ENCODE measurements around the gene CENATAC.
A peak's percentile ranks its signal among the peaks of the same experiment; 100 is the strongest.
"Not testable (repeated sequence)": the region's sequence is repeated elsewhere in the genome, so short reads cannot be mapped to it uniquely, and the experiment has no call there.

Gene CENATAC

GRCh38 chr11:118996926-118997626 is 862 bp upstream of the CENATAC start:
- DNase-seq (ENCODE audit: low spot score) = peak; percentile 42

DNA sequence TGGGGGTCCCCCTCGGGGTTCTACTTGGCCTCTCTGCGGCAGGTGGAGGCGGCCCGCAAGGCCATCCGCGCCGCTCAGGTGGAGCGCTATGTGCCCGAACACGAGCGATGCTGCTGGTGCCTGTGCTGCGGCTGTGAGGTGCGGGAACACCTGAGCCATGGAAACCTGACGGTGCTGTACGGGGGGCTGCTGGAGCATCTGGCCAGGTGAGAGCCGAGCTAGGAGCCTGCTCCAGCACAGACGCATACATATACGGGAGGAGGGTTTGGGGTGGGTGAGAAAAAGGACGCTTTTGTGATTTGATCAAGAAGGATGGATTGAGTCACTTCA is 415 bp downstream of the CENATAC start:
- no peak for DNase-seq (ENCODE audit: low spot score)

DNA sequence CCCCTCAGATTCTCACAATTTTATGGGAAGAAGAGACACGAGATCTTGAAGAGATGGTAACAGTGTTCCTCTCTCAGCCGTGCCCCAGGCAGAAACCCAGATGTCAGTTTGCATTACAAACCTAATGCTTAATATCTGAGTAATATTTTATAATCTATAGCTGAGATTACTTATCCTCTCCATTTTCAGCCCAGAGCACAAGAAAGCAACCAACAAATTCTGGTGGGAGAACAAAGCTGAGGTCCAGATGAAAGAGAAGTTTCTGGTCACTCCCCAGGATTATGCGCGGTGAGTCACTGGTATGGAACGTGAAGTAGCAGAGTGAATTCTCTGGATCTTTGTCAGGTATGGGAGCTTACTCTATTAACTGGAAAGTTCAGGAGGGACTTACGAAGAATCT is 884 bp downstream of the CENATAC start:
- DNase-seq (ENCODE audit: low spot score) = no peak

DNA sequence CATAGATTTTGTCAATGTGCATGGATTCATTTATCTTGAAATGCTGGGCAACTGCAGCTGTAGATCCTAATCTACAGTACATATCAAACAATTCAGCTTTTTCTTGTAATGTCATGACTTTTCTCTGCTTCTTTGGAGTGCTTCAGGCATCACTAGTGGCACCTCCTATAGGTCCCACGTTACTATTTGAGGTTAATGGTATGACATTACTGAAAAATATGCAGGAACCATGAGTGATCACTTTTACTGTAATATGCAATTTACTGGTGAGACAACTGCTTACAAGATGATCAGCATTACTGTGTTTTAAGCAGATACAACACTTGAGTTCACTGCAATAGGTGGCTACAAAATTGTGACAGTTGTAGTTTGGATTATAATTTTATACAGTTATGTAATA is 3.0 kb downstream of the CENATAC start:
- DNase-seq (ENCODE audit: low spot score) = no peak

DNA sequence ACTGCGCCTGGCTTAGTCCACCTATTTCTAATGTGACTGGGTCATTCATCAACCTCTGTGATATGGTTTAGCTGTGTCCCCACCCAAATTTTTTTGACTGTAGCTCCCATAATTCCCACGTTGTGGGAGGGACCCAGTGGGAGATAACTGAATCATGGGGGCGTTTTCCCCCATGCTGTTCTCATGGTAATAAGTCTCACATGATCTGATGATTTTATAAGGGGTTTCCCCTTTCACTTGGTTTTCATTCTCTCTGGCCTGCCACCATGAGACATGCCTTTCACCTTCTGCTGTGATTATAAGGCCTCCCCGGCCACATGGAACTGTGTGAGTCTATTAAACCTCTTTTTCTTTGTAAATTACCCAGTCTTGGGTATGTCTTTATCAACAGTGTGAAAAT is 8.7 kb downstream of the CENATAC start:
- no peak for DNase-seq (ENCODE audit: low spot score)

GRCh38 chr11:119011476-119012053 is 13.6 kb downstream of the CENATAC start:
- DNase-seq (ENCODE audit: low spot score) = no peak

DNA sequence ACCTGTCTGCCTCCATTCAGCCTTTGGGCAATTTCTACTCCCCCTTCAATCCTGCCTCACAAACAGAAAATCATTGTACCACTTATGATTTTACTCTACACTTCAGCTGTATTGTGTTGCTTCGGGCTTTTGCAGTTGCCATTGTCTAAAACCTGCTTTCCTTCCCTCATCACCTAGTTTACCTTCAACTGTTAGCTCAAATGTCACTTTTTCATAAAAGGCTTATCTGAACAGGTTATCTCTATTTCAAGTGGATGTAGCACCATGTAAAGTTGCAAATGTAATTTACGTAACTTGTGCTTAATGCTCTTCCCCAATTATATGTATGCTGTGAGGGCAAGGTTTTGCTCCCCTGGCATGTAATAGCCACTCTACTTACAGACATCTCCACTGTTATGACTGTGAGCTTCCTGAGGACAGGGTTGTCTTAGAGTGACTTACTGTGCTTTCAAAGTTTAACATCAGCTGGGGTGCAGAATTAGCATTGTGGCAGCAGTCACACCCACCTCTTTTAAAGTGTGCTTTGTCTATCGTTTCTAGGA is 14.8 kb downstream of the CENATAC start:
- no peak for DNase-seq (ENCODE audit: low spot score)

GRCh38 chr11:119014209-119014924 is 16.4 kb downstream of the CENATAC start:
- DNase-seq (ENCODE audit: low spot score) = no peak

- peak; percentile 40 for DNase-seq (ENCODE audit: low spot score)
These were observed 17.2 kb downstream of the CENATAC start for GRCh38 chr11:119015054-119015611.

DNA sequence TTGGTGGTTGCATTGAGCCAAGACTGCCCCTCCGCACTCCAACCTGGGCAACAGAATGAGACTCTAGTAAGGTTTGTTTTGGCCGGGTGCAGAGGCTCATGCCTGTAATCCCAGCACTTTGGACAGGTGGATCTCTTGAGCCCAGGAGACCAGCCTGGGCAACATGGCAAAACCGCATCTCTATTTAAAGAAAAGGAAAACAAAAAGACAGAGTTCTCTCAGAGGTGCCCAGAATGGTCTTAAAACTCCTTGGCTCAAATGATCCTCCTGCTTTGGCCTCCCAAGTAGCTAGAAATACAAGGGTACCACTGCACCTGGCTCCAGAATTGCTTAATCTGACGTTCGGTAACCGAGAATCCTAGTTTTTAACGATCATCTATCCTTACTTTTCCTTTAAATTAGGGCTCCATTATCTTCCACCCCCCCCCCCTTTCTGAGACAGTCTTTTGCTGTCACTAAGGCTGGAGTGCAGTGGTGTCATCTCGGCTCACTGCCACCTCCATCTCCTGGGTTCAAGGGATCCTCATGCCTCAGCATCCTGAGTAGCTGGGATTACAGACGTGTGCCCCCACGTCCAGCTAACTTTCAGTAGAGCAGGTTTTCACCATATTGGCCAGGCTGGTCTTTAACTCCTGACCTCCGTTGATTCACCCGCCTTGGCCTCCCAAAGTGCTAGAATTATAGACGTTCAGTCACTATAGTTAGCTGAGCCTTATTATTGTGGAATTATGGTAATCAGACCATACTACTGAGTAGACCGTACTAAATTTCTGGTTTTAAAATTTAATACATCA is 18.5 kb downstream of the CENATAC start:
- DNase-seq (ENCODE audit: low spot score) = no peak

- not testable (repeated sequence) for DNase-seq (ENCODE audit: low spot score)
These were observed 19.4 kb downstream of the CENATAC start for GRCh38 chr11:119017377-119017776.

GRCh38 chr11:119018074-119018938 is 20.4 kb downstream of the CENATAC start, which contains the start of the genes RPS25 and TRAPPC4:
TSS of gene RPS25 (minus strand) at chr11:119018343. CDS start at chr11:119018284, 59 bp downstream.
TSS of gene TRAPPC4 (plus strand) at chr11:119018766. CDS start at chr11:119018796, 30 bp downstream.
- peak; percentile 99 for DNase-seq (ENCODE audit: low spot score)

GRCh38 chr11:119019996-119020395 is 22.1 kb downstream of the CENATAC start:
- DNase-seq (ENCODE audit: low spot score) = no peak

GRCh38 chr11:119021631-119022030 is 23.7 kb downstream of the CENATAC start:
- no peak for DNase-seq (ENCODE audit: low spot score)

DNA sequence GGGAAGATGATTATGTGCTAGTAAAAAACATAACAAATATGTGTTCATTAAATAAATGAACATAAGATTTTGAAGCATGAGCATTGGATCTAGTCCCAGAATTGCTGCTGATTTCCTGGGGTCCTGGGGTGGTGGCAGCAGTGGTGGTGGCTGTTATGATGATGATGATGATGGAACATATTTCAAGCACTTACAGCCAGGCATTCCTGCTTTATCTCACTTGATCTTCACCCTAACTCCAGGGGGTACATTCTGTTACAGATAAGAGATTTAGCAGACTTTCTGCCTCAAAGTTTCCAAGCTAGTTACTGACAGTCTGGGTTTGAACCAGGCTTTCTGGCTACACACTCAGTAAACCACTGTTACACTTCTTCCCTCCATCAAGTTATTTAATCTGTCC is 25.8 kb downstream of the CENATAC start:
- DNase-seq (ENCODE audit: low spot score) = no peak

- no peak for DNase-seq (ENCODE audit: low spot score)
These were observed 26.6 kb downstream of the CENATAC start for GRCh38 chr11:119024430-119025098.

DNA sequence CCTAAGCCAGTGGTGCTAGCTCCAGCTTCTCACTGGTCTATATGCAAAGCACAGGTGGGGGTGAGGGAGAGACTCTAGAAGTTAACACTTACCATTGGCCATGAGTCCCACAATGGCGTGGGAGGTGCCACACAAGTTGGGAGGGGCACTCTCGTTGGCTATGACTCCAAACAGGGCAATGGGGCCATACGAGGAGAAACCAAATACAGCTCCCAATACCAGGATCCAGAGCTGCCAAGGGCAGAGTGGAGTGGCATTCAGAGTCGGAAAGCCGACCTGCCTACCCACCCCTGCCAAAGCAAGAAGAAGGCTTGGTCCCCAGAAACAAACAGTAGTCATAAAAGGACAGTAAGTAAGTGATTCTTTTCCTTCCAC is 27.1 kb downstream of the CENATAC start:
- DNase-seq (ENCODE audit: low spot score) = no peak

DNA sequence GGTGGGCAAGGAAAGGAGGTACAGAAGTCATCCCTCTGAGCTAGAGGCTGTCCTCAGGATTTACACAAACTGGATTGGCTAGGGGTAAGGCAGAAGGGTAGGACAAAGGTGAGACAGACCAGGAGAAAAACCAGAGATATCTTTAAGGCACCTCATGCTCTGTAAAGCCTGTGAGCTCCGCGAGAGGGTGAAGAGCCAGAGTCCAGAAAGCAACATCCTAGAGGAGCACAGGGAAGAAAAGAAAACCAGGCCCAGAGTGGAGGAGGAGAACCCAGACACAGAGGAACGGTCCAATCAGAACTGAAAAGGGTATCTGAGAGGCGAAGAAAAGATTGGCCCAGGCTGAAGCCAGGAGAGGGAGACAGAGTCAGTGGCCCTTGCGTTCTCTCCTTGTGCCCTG is 27.6 kb downstream of the CENATAC start:
- no peak for DNase-seq (ENCODE audit: low spot score)

DNA sequence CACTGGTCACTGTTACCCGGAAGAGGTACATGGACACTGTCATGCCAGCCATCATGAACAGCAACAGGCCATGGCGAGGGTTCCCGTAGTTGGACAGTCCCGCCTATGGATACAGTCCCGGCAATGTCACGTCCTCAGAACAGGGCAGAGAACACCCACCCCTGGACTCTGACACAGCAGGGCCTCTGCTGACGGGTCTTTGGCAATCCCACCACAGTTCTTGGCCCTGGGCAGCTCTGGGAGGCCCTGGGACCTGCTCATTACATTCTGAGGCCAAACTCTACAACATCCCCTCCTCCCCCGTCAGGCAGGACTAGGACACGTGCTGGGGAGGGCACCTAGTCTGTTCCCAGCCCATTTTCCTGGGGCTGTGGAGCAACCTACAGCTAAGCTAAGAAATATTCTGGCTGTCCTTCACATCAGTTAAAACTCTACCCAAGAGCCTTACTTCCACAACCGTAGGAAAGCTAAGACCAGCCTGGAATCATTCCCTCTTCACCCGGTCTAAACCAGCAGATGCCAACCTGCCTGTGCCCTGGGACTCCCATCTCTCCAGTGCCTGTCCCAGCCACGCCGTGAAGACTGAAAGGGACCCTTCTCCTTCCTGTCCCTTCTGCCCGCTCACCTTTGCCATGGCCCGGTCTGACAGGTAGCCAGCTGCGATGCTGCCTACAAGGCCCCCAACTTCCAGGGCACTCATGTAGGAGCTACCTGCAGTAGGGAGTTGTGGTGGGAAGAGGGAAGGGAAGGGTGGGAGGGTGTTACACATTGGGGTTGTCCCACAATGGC is 28.2 kb downstream of the CENATAC start:
- DNase-seq (ENCODE audit: low spot score) = no peak
